Activated CD8-positive, alpha-beta T cell treated with anti-CD3 and anti-CD28 coated beads for 36 hours (primary cell): ENCODE results near the gene RAPGEF3. TPM values are rescaled to one million over a fixed set of nuclear protein-coding genes. Genes with fewer than 3 reads are reported as not detected.
A peak's percentile ranks its signal among the peaks of the same experiment; 100 is the strongest.

Experiments
- ATAC-seq: fragments of 200-7000 bp; cut with Tn5 transposase; one replicate; pipeline ENCODE4 v1.10.0; 2021; ENCODE audit warnings: mild to moderate bottlenecking, moderate library complexity
- CTCF ChIA-PET: fragments of 350-600 bp; sonication (Branson Sonifier 250); formaldehyde crosslinking; loops from one replicate; lab custom pipeline; 2021; ENCODE audit warnings: antibody characterized with exemption; lab: Charles Lee
- POLR2A ChIA-PET: fragments of 350-600 bp; sonication (Branson Sonifier 250); formaldehyde crosslinking; loops from one replicate; lab custom pipeline; 2021; ENCODE audit warnings: antibody characterized with exemption; lab: Charles Lee
- DNase-seq: peaks from one replicate; pipeline ENCODE4 v3.0.0-alpha.2; 2020
- H3K27ac Mint-ChIP-seq: one replicate; pipeline ENCODE4 v1.8.0; 2021; ENCODE audit warnings: mild to moderate bottlenecking, mixed read lengths
- H3K27me3 Mint-ChIP-seq: one replicate; pipeline ENCODE4 v1.8.0; 2021; ENCODE audit warnings: mixed read lengths
- H3K36me3 Mint-ChIP-seq: one replicate; pipeline ENCODE4 v1.8.0; 2021; ENCODE audit warnings: low read depth, mixed read lengths
- H3K4me1 Mint-ChIP-seq: one replicate; pipeline ENCODE4 v1.8.0; 2021; ENCODE audit warnings: low read depth, mixed read lengths
- H3K4me3 Mint-ChIP-seq: one replicate; pipeline ENCODE4 v1.8.0; 2021; ENCODE audit warnings: mild to moderate bottlenecking, moderate library complexity, mixed read lengths
- H3K9me3 Mint-ChIP-seq: one replicate; pipeline ENCODE4 v1.8.0; 2021; ENCODE audit warnings: mixed read lengths
- intact Hi-C: fragments of 100-400 bp; cut with micrococcal nuclease; formaldehyde crosslinking; loops from one replicate; pipeline ENCODE4 v1.10.0; 2022
- total RNA-seq, 2 experiments: library from RNA; stranded (reverse); gene quantifications; one replicate each; pipeline ENCODE4 v1.2.3, GENCODE V29; 2021
- TF ChIP-seq, protein P1 (sequence below): fragments of 200-600 bp; IDR thresholded peaks from one replicate; pipeline ENCODE4 v1.8.0; 2022; ENCODE audit warnings: antibody characterized with exemption, mild to moderate bottlenecking

The RAPGEF3 gene
- total RNA-seq, 2 experiments from 2014 or later = 0.56 to 0.58 TPM

DNA sequence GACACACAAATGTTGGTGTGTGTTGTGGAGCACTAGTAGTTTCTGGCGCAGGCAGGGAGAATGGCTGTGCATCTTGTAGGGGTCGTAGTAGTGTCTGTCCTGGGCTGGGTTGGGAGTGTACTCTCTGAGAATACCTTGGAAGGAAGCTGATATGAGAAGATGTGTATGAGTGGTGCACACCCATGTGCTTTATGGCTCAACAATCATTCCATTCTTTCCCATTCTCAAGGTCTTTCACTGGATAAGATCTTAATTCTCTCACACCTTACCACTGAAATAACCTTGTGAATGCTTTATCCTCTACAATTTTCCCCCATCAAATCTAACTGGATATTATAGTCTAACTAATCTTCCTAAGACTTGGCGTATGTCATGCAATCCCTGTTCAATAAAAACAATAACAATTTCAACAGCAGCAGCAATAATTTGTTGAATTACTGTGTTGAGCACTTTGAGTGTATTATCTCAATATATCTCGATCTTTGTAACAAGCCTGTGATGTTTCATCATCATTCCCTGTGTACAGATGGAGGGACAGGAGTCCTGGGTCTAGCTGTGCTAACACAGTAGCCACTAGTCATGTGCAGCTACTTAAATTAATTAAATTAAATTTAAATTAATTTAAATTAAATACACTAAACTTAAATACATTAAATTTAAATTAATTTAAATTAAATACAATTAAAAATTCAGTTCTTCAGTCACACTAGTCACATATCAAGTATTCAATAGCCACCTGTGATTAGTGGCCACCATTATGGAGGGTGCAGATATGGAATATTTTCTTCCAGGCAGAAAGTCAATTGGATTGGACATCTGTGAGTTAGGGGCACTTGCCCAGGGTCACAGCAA is 10.8 kb upstream of the RAPGEF3 start:
- Mint-ChIP-seq H3K27me3 (no peaks in the 10 kb centered on the region), H3K36me3 (no peaks in the 10 kb centered on the region), H3K27ac (no peak overlapping the region), H3K4me3 (no peak overlapping the region), H3K9me3 (no peaks in the 10 kb centered on the region), H3K4me1 (peaks cover 15% of the 10 kb centered on the region)
- intact Hi-C loops = loop anchor here (5.0 kb wide), 1 partner anchor 62 kb away; the partner anchor contains the start of gene RPAP3
- ATAC-seq = no peak
- ChIA-PET CTCF (interaction anchor here (1.0 to 19.4 kb wide), 9 partner anchors 7 to 68 kb away, joined by 3 to 685 read pairs (median 49); partner anchors contain the start of gene RAPGEF3), POLR2A (interaction anchor here (0.8 to 2.2 kb wide), 5 partner anchors 9 to 70 kb away, joined by 3 to 8 read pairs (median 6); partner anchors contain the start of gene RAPGEF3)
- no peak for DNase-seq
- TF ChIP-seq, protein P1, sequence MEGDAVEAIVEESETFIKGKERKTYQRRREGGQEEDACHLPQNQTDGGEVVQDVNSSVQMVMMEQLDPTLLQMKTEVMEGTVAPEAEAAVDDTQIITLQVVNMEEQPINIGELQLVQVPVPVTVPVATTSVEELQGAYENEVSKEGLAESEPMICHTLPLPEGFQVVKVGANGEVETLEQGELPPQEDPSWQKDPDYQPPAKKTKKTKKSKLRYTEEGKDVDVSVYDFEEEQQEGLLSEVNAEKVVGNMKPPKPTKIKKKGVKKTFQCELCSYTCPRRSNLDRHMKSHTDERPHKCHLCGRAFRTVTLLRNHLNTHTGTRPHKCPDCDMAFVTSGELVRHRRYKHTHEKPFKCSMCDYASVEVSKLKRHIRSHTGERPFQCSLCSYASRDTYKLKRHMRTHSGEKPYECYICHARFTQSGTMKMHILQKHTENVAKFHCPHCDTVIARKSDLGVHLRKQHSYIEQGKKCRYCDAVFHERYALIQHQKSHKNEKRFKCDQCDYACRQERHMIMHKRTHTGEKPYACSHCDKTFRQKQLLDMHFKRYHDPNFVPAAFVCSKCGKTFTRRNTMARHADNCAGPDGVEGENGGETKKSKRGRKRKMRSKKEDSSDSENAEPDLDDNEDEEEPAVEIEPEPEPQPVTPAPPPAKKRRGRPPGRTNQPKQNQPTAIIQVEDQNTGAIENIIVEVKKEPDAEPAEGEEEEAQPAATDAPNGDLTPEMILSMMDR = no peak

GRCh38 chr12:47768323-47768811 is 9.7 kb upstream of the RAPGEF3 start:
- intact Hi-C loops = loop anchor here (5.0 kb wide), 1 partner anchor 61 kb away; the partner anchor contains the start of gene RPAP3
- H3K36me3 Mint-ChIP-seq = no peaks in the 10 kb centered on the region
- TF ChIP-seq, protein P1 = no peak
- POLR2A ChIA-PET = interaction anchor here (1.8 to 2.2 kb wide), 4 partner anchors 10 to 24 kb away, joined by 4 to 15 read pairs (median 6); no protein-coding TSS in a partner anchor
- DNase-seq = no peak
- H3K9me3 Mint-ChIP-seq = no peaks in the 10 kb centered on the region
- H3K4me1 Mint-ChIP-seq = peaks cover 15% of the 10 kb centered on the region
- CTCF ChIA-PET = interaction anchor here (0.8 to 19.4 kb wide), 16 partner anchors 8 to 116 kb away, joined by 3 to 685 read pairs (median 20); partner anchors contain the start of genes ENDOU and RAPGEF3
- H3K27me3 Mint-ChIP-seq = no peaks in the 10 kb centered on the region
- no peak overlapping the region for H3K4me3 Mint-ChIP-seq
- ATAC-seq = no peak
- no peak overlapping the region for H3K27ac Mint-ChIP-seq

GRCh38 chr12:47767216-47767724 is 8.6 kb upstream of the RAPGEF3 start:
- H3K9me3 Mint-ChIP-seq = no peaks in the 10 kb centered on the region
- no peaks in the 10 kb centered on the region for H3K27me3 Mint-ChIP-seq
- TF ChIP-seq, protein P1 = peak; percentile 89
- no peak overlapping the region for H3K27ac Mint-ChIP-seq
- ChIA-PET CTCF (interaction anchor here (0.7 to 19.4 kb wide), 38 partner anchors 9 to 418 kb away, joined by 3 to 685 read pairs (median 7); partner anchors contain the start of genes ENDOU and RAPGEF3), POLR2A (interaction anchor here (0.9 to 2.2 kb wide), 9 partner anchors 11 to 50 kb away, joined by 3 to 15 read pairs (median 4); no protein-coding TSS in a partner anchor)
- intact Hi-C loops = loop anchor here (2.0 to 5.0 kb wide), 2 partner anchors 24 to 60 kb away; partner anchors contain the start of gene RPAP3
- H3K36me3 Mint-ChIP-seq = no peaks in the 10 kb centered on the region
- ATAC-seq (peak; percentile 80), DNase-seq (peak; percentile 77)
- H3K4me1 Mint-ChIP-seq = peaks cover 13% of the 10 kb centered on the region
- H3K4me3 Mint-ChIP-seq = no peak overlapping the region

GRCh38 chr12:47766502-47767215 is 8.0 kb upstream of the RAPGEF3 start:
- no peak overlapping the region for H3K4me3 Mint-ChIP-seq
- ChIA-PET POLR2A (interaction anchor here (0.9 to 2.1 kb wide), 10 partner anchors 10 to 50 kb away, joined by 3 to 15 read pairs (median 4); no protein-coding TSS in a partner anchor), CTCF (interaction anchor here (0.7 to 19.4 kb wide), 43 partner anchors 10 to 419 kb away, joined by 3 to 685 read pairs (median 5); partner anchors contain the start of genes ENDOU, RAPGEF3 and VDR)
- H3K36me3 Mint-ChIP-seq = no peaks in the 10 kb centered on the region
- intact Hi-C loops = loop anchor here (2.0 to 5.0 kb wide), 2 partner anchors 24 to 59 kb away; partner anchors contain the start of gene RPAP3
- no peaks in the 10 kb centered on the region for H3K9me3 Mint-ChIP-seq
- TF ChIP-seq, protein P1 = no peak
- H3K27me3 Mint-ChIP-seq = no peaks in the 10 kb centered on the region
- H3K27ac Mint-ChIP-seq = no peak overlapping the region
- DNase-seq (no peak), ATAC-seq (peak; percentile 23)
- peaks cover 13% of the 10 kb centered on the region for H3K4me1 Mint-ChIP-seq
